HG02840 (cell line): ENCODE measurements around the gene KCNMB3.
A peak's percentile ranks its signal among the peaks of the same experiment; 100 is the strongest.

Source experiments
- ATAC-seq: cut with Tn5 transposase; IDR thresholded peaks from one replicate; pipeline ENCODE4 v1.9.1; 2021; ENCODE audit warnings: mild to moderate bottlenecking, moderate library complexity, moderate number of reproducible peaks; ENCODE audit not compliant: unreplicated experiment, low FRiP score

The KCNMB3 gene

DNA sequence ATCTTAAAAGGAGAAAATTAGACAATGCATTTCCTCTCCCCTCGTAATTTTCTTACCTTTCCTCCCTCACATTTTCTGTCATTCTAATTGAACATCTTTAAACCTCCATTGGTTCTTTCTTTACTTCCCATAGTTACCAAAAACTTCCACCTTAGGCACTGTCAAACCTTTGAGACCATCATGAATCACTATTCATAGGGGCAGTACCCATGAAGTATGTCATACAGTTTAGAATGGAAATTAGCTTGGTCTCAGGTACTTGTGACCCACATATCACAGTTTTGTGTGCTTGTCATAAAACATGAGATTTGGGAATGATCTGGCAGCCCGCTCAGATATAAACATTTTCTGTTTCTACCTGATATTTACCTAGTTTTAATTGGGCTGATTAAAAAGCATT, 50.1 kb downstream of the KCNMB3 start:
- no peak for ATAC-seq

DNA sequence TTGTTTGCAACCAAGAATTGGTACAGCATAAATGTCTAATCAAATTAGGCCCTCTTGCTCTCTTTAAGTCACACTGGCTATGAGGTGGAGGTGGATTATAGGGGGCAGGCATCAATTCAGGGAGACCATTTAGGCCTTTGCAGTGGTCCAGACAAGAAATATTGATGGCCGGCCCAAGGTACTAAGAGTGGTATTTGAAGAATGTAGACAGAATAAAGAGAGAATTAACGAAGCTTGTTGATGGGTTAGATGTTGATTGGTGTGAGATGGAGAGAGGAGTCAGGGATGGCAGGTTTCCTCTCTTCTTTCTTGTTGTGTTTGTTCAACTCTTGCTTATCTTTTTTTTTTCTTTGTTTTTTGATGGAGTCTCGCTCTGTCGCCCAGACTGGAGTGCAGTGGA, 54.2 kb downstream of the KCNMB3 start:
- no peak for ATAC-seq

DNA sequence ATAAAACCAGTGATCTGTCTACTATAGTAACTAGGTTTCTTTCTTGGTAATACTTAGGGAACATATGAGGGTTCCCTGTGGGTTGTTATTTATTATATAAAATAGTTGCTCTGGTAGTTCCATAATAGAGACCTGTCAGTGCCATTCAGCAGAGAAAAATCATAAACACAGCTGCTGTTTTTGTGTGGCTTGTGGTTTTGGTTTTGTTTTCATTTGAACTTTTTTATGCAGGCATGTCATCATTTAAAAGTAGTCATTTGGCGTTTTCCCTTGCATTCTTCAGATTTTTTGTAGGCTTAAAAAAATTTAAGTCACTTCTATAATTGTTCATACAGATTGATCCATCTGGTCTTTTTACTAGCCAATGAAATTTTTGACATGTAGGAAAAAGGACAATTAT, 54.8 kb downstream of the KCNMB3 start:
- peak; percentile 69 for ATAC-seq

DNA sequence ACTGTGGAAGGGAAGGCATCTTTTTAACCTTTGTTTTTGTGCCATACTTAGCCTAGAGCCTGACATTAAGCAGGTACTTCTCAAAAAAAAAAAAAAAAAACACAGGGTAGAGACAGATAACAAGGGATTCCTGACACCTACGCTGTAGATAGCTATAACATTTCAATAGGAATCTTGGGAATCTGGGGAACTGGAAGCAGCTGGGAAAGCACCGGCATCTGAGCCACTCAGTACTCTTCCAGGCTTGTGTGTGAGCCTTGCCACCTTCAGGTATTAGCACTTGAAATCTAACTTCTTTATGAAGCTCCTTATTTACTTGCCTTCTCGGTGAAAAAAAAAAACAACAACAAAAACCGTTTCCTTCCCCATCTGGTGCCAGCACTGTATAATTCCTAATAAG, 56.0 kb downstream of the KCNMB3 start:
- no peak for ATAC-seq
